ENCODE measurements around the gene BICD2. TPM values are rescaled to one million over a fixed set of nuclear protein-coding genes. Genes with fewer than 3 reads are reported as not detected.

BICD2 gene
- total and polyA plus RNA-seq, 9 of the 15 experiments (the other 6 are each of a cell fraction or from before 2014, with no cell fraction given) = 3.6 to 23.4 (median 11.8) TPM

DNA sequence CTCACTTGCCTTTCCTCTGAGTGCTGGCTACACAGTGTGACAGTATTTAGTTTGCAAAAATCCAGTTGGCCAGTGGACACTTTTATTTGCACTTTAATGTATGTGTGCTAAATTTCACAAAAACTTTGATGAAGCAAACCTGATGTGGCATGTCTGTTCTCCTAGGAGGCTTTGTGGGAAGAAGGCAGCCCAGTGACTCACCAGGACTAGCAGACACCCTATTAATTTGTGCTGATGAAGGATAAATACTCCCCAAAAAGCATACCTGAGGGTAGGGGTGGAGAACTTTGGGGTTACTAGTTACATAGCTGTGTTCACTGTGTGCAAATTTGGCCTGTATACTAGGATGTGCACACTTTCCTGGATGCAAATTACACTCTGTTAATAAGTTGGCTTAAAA, 55.4 kb downstream of the BICD2 start:
- H3K9ac ChIP-seq (ENCODE audit: insufficient read depth in 1 of 2, low read depth in 2 of 2, low read length in 2 of 2) = no peak overlapping the region
- POLR2A ChIA-PET = interaction anchor here (0.9 kb wide), 1 partner anchor 21 kb away, joined by 4 read pairs; no protein-coding TSS in a partner anchor
- in situ Hi-C loops (cut with MboI) = no loop called here
- FAIRE-seq (no peak), ATAC-seq (no peak), DNase-seq (ENCODE audit: extremely low read depth in 1 of 4, low spot score in 3 of 4) (no peak)
- no peaks in the 10 kb centered on the region for H4K20me1 ChIP-seq (replicated peaks; ENCODE audit: control insufficient read depth, insufficient read depth, low read length)
- H3K4me3 ChIP-seq = no peak overlapping the region
- no peaks in the 10 kb centered on the region for H3K9me3 ChIP-seq (replicated peaks; ENCODE audit: control insufficient read depth, insufficient read depth, low read depth, low read length)
- H3K4me2 ChIP-seq (ENCODE audit: insufficient read depth, low read length) = no peak overlapping the region
- no peaks in the 10 kb centered on the region for H3K4me1 ChIP-seq (replicated peaks in 1 of 2; ENCODE audit: control insufficient read depth in 2 of 2, insufficient read depth in 2 of 2, low read length in 2 of 2)
- TF ChIP-seq NRF1 (conservative IDR thresholded peaks at IDR 0.05 in 1 of 2, IDR thresholded peaks at IDR 0.05 in 1 of 2) (no peak), ZNF696 (CRISPR knock-in tag; conservative IDR thresholded peaks at IDR 0.05) (no peak), PRMT5 (CRISPR knock-in tag; IDR thresholded peaks at IDR 0.05) (no peak), NUFIP1 (IDR thresholded peaks at IDR 0.05; ENCODE audit: partially characterized antibody) (no peak), HMG20B (CRISPR knock-in tag; IDR thresholded peaks at IDR 0.05) (no peak), ZBED1 (IDR thresholded peaks at IDR 0.05) (no peak), HDAC8 (tag; IDR thresholded peaks at IDR 0.05) (no peak), TGIF2 (CRISPR knock-in tag; IDR thresholded peaks at IDR 0.05) (no peak), CUX1 (CRISPR knock-in tag; IDR thresholded peaks at IDR 0.05) (no peak), RBM34 (IDR thresholded peaks at IDR 0.05; ENCODE audit: borderline replicate concordance, insufficient read depth, low read length) (no peak)
- TF ChIP-seq, protein P1, sequence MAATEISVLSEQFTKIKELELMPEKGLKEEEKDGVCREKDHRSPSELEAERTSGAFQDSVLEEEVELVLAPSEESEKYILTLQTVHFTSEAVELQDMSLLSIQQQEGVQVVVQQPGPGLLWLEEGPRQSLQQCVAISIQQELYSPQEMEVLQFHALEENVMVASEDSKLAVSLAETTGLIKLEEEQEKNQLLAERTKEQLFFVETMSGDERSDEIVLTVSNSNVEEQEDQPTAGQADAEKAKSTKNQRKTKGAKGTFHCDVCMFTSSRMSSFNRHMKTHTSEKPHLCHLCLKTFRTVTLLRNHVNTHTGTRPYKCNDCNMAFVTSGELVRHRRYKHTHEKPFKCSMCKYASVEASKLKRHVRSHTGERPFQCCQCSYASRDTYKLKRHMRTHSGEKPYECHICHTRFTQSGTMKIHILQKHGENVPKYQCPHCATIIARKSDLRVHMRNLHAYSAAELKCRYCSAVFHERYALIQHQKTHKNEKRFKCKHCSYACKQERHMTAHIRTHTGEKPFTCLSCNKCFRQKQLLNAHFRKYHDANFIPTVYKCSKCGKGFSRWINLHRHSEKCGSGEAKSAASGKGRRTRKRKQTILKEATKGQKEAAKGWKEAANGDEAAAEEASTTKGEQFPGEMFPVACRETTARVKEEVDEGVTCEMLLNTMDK (IDR thresholded peaks at IDR 0.05; ENCODE audit: borderline replicate concordance, insufficient read depth, low read depth, low read length, poor library complexity, severe bottlenecking) = no peak
- intact Hi-C loops (cut with micrococcal nuclease) = loop anchor here (5.0 kb wide), 2 partner anchors 62 to 577 kb away; no protein-coding TSS in a partner anchor
- BruUV-seq (replicated peaks) = no TSS peak
- no peak overlapping the region for H3K27ac ChIP-seq (ENCODE audit: extremely low read depth, low read depth, low read length)
- CTCF ChIA-PET (ENCODE audit: low intra/inter-chr PET ratio) = no interaction called here
- no peaks in the 10 kb centered on the region for H3K9me1 ChIP-seq (ENCODE audit: control insufficient read depth, insufficient read depth, low read length)
- no peaks in the 10 kb centered on the region for H3K27me3 ChIP-seq (ENCODE audit: control insufficient read depth in 2 of 2, insufficient read depth in 2 of 2, low read length in 2 of 2)
- no peak overlapping the region for H2AFZ ChIP-seq (ENCODE audit: low read depth, low read length)
- H3K36me3 ChIP-seq (ENCODE audit: control insufficient read depth, insufficient read depth, low read length) = peaks cover 38% of the 10 kb centered on the region; the same call in 2 of the 3 replicates
- no peaks in the 10 kb centered on the region for H3K79me2 ChIP-seq (ENCODE audit: control insufficient read depth, insufficient read depth, low read length)
